SU-DHL-6 (cell line): Measurements from ENCODE around the gene SLC35D1.
"Not testable (repeated sequence)": the region's sequence is repeated elsewhere in the genome, so short reads cannot be mapped to it uniquely, and the experiment has no call there.

Experiments used
- H2AFZ ChIP-seq: fragments of 200-600 bp; sonication (generic); 2 replicates; pipeline ENCODE4 v1.6.1; 2014; ENCODE audit warnings: low read depth, mild to moderate bottlenecking, moderate library complexity, mixed read lengths, antibody characterized with exemption, low read length; ENCODE audit not compliant: severe bottlenecking
- H3F3A ChIP-seq: fragments of 200-600 bp; shearing (Covaris generic); 2 replicates; pipeline ENCODE4 v1.6.0; 2016; ENCODE audit warnings: antibody characterized with exemption, mild to moderate bottlenecking; ENCODE audit not compliant: insufficient read depth
- H3K27ac ChIP-seq: fragments of 200-600 bp; sonication (generic); 2 replicates; pipeline ENCODE4 v1.5.1; 2016; ENCODE audit warnings: low read depth, mild to moderate bottlenecking, low read length, moderate library complexity, mixed read lengths
- H3K27me3 ChIP-seq: fragments of 200-600 bp; sonication (generic), shearing (Covaris generic); 2 replicates; pipeline ENCODE4 v1.6.0; 2014; ENCODE audit warnings: mild to moderate bottlenecking, low read length
- H3K36me3 ChIP-seq: fragments of 200-600 bp; sonication (generic); 2 replicates; pipeline ENCODE4 v1.6.1; 2014; ENCODE audit warnings: mild to moderate bottlenecking, low read length, mixed read lengths
- H3K4me2 ChIP-seq: fragments of 300-600, 200-600 bp; shearing (Covaris generic), sonication (generic); 2 replicates; pipeline ENCODE4 v1.6.0; 2014; ENCODE audit warnings: low read length, low read depth, mild to moderate bottlenecking; ENCODE audit not compliant: poor library complexity, severe bottlenecking
- H3K4me3 ChIP-seq: fragments of 200-600 bp; sonication (generic); 2 replicates; pipeline ENCODE4 v1.5.1; 2014; ENCODE audit warnings: antibody characterized with exemption, low read length, mild to moderate bottlenecking, mixed read lengths; ENCODE audit not compliant: insufficient read depth, poor library complexity, severe bottlenecking
- H3K79me2 ChIP-seq: fragments of 200-600 bp; sonication (generic); 2 replicates; pipeline ENCODE4 v1.6.1; 2014; ENCODE audit warnings: mild to moderate bottlenecking, low read length, moderate library complexity; ENCODE audit not compliant: insufficient read depth
- H3K9ac ChIP-seq: fragments of 200-600 bp; sonication (generic); 2 replicates; pipeline ENCODE4 v1.7.0; 2014; ENCODE audit warnings: mild to moderate bottlenecking, low read length
- H3K9me2 ChIP-seq: fragments of 200-600 bp; sonication (generic); replicated peaks from 2 replicates; pipeline ENCODE4 v1.6.1; 2014; ENCODE audit warnings: low read length; ENCODE audit not compliant: insufficient read depth
- H3K9me3 ChIP-seq: fragments of 200-600 bp; sonication (generic); 2 replicates; pipeline ENCODE4 v1.6.1; 2014; ENCODE audit warnings: low read length, mixed read lengths; ENCODE audit not compliant: insufficient read depth
- H4K20me1 ChIP-seq: fragments of 200-600 bp; sonication (generic); 2 replicates; pipeline ENCODE4 v1.6.1; 2014; ENCODE audit warnings: low read depth, mild to moderate bottlenecking, antibody characterized with exemption, low read length, moderate library complexity, mixed read lengths
- CTCF ChIP-seq: fragments of 200-600 bp; sonication (generic); IDR thresholded peaks from one replicate; pipeline ENCODE4 v1.5.1; 2017; ENCODE audit warnings: antibody characterized with exemption, mild to moderate bottlenecking, low read length, moderate library complexity; ENCODE audit not compliant: insufficient read depth, poor library complexity, severe bottlenecking
- EZH2phosphoT487 ChIP-seq: fragments of 200-600 bp; sonication (generic), shearing (Covaris generic); conservative IDR thresholded peaks from 2 replicates; pipeline ENCODE4 v1.6.1; 2018; ENCODE audit warnings: mild to moderate bottlenecking, antibody characterized with exemption, low read length, moderate library complexity, mixed read lengths

SLC35D1 gene

GRCh38 chr1:67078291-67078690, 24.3 kb upstream of the SLC35D1 start:
- Histone ChIP-seq H3F3A (no peaks in the 10 kb centered on the region), H3K4me3 (no peak overlapping the region), H3K79me2 (no peaks in the 10 kb centered on the region), H3K27me3 (no peaks in the 10 kb centered on the region), H2AFZ (no peak overlapping the region), H3K9me2 (no peaks in the 10 kb centered on the region), H3K27ac (no peak overlapping the region), H3K4me2 (no peak overlapping the region), H4K20me1 (no peaks in the 10 kb centered on the region), H3K36me3 (no peaks in the 10 kb centered on the region), H3K9ac (no peak overlapping the region), H3K9me3 (no peaks in the 10 kb centered on the region)
- TF ChIP-seq CTCF (no peak), EZH2phosphoT487 (no peak)

GRCh38 chr1:67077593-67077992, 23.6 kb upstream of the SLC35D1 start:
- H3K9me3 ChIP-seq = no peaks in the 10 kb centered on the region
- no peaks in the 10 kb centered on the region for H3K79me2 ChIP-seq
- no peaks in the 10 kb centered on the region for H4K20me1 ChIP-seq
- no peak for TF ChIP-seq CTCF
- TF ChIP-seq EZH2phosphoT487 = no peak
- H2AFZ ChIP-seq = no peak overlapping the region
- no peak overlapping the region for H3K27ac ChIP-seq
- no peaks in the 10 kb centered on the region for H3K9me2 ChIP-seq
- H3K27me3 ChIP-seq = no peaks in the 10 kb centered on the region
- H3K36me3 ChIP-seq = no peaks in the 10 kb centered on the region
- no peak overlapping the region for H3K9ac ChIP-seq
- no peak overlapping the region for H3K4me2 ChIP-seq
- H3K4me3 ChIP-seq = no peak overlapping the region
- H3F3A ChIP-seq = no peaks in the 10 kb centered on the region

- H2AFZ ChIP-seq = no peak overlapping the region
- H3K27ac ChIP-seq = no peak overlapping the region
- H3F3A ChIP-seq = no peaks in the 10 kb centered on the region
- H3K4me3 ChIP-seq = no peak overlapping the region
- no peak overlapping the region for H3K4me2 ChIP-seq
- H4K20me1 ChIP-seq = no peaks in the 10 kb centered on the region
- H3K36me3 ChIP-seq = no peaks in the 10 kb centered on the region
- no peaks in the 10 kb centered on the region for H3K27me3 ChIP-seq
- no peak for TF ChIP-seq EZH2phosphoT487
- TF ChIP-seq CTCF = no peak
- H3K9ac ChIP-seq = no peak overlapping the region
- H3K79me2 ChIP-seq = no peaks in the 10 kb centered on the region
- peaks cover 5% of the 10 kb centered on the region; the same call in 1 of the 2 replicates for H3K9me3 ChIP-seq
- no peaks in the 10 kb centered on the region for H3K9me2 ChIP-seq
Measured at GRCh38 chr1:67072749-67073148, 18.8 kb upstream of the SLC35D1 start.

GRCh38 chr1:67067655-67068054, 13.7 kb upstream of the SLC35D1 start:
- H3K27me3 ChIP-seq, H3K9me2 ChIP-seq, H3K79me2 ChIP-seq, H3K9ac ChIP-seq, H3K4me3 ChIP-seq, H3K27ac ChIP-seq, H3K36me3 ChIP-seq, H4K20me1 ChIP-seq, H3F3A ChIP-seq, H2AFZ ChIP-seq, H3K4me2 ChIP-seq: not testable (repeated sequence)
- peaks cover 10% of the 10 kb centered on the region; the same call in 1 of the 2 replicates for H3K9me3 ChIP-seq
